Activated naive CD8-positive, alpha-beta T cell (primary cell): ENCODE results near the gene ARHGEF10L.
"Not testable (repeated sequence)": the region's sequence is repeated elsewhere in the genome, so short reads cannot be mapped to it uniquely, and the experiment has no call there.

Experiments
- H3K27ac Mint-ChIP-seq: one replicate; pipeline ENCODE4 v1.8.0; 2021; ENCODE audit warnings: mixed read lengths
- H3K27me3 Mint-ChIP-seq: one replicate; pipeline ENCODE4 v1.8.0; 2021; ENCODE audit warnings: mixed read lengths
- H3K36me3 Mint-ChIP-seq: one replicate; pipeline ENCODE4 v1.8.0; 2021; ENCODE audit warnings: mixed read lengths
- H3K4me1 Mint-ChIP-seq: one replicate; pipeline ENCODE4 v1.8.0; 2021; ENCODE audit warnings: low read depth, mixed read lengths
- H3K4me3 Mint-ChIP-seq: one replicate; pipeline ENCODE4 v1.8.0; 2021; ENCODE audit warnings: mild to moderate bottlenecking, mixed read lengths
- H3K9me3 Mint-ChIP-seq: one replicate; pipeline ENCODE4 v1.8.0; 2021; ENCODE audit warnings: low read depth, mixed read lengths

Gene ARHGEF10L

GRCh38 chr1:17539477-17540254 lies at the start of gene ARHGEF10L:
ARHGEF10L (plus strand) TSS chr1:17539698; CDS start chr1:17580596, 40,898 bp downstream.
- Mint-ChIP-seq H3K27ac (no peak within 1 kb of the TSS), H3K36me3 (no peaks in the 10 kb centered on the region), H3K9me3 (no peaks in the 10 kb centered on the region), H3K27me3 (peaks cover 21% of the 10 kb centered on the region), H3K4me3 (peak within 1 kb of the TSS; percentile 72), H3K4me1 (peaks cover 10% of the 10 kb centered on the region)

GRCh38 chr1:17489768-17490417 lies 49.6 kb upstream of the ARHGEF10L start:
- not testable (repeated sequence) for H3K27ac Mint-ChIP-seq, H3K36me3 Mint-ChIP-seq, H3K27me3 Mint-ChIP-seq, H3K4me1 Mint-ChIP-seq, H3K9me3 Mint-ChIP-seq, H3K4me3 Mint-ChIP-seq

GRCh38 chr1:17490667-17491066 lies 48.8 kb upstream of the ARHGEF10L start:
- not testable (repeated sequence) for H3K9me3 Mint-ChIP-seq, H3K36me3 Mint-ChIP-seq, H3K4me3 Mint-ChIP-seq, H3K4me1 Mint-ChIP-seq, H3K27ac Mint-ChIP-seq, H3K27me3 Mint-ChIP-seq

- no peaks in the 10 kb centered on the region for H3K36me3 Mint-ChIP-seq
- H3K27ac Mint-ChIP-seq = no peak overlapping the region
- H3K4me3 Mint-ChIP-seq = no peak overlapping the region
- no peaks in the 10 kb centered on the region for H3K4me1 Mint-ChIP-seq
- peaks cover 5% of the 10 kb centered on the region for H3K9me3 Mint-ChIP-seq
- H3K27me3 Mint-ChIP-seq = peaks cover 2% of the 10 kb centered on the region
Measured at GRCh38 chr1:17494114-17494729, 45.3 kb upstream of the ARHGEF10L start.

GRCh38 chr1:17496419-17496818 lies 43.1 kb upstream of the ARHGEF10L start:
- peaks cover 6% of the 10 kb centered on the region for H3K27me3 Mint-ChIP-seq
- H3K36me3 Mint-ChIP-seq = no peaks in the 10 kb centered on the region
- H3K27ac Mint-ChIP-seq = no peak overlapping the region
- no peaks in the 10 kb centered on the region for H3K4me1 Mint-ChIP-seq
- no peak overlapping the region for H3K4me3 Mint-ChIP-seq
- peaks cover 5% of the 10 kb centered on the region for H3K9me3 Mint-ChIP-seq

GRCh38 chr1:17498214-17498613 lies 41.3 kb upstream of the ARHGEF10L start:
- H3K9me3 Mint-ChIP-seq = peaks cover 5% of the 10 kb centered on the region
- no peak overlapping the region for H3K4me3 Mint-ChIP-seq
- no peak overlapping the region for H3K27ac Mint-ChIP-seq
- no peaks in the 10 kb centered on the region for H3K36me3 Mint-ChIP-seq
- peaks cover 9% of the 10 kb centered on the region for H3K27me3 Mint-ChIP-seq
- no peaks in the 10 kb centered on the region for H3K4me1 Mint-ChIP-seq

- H3K27ac Mint-ChIP-seq = no peak overlapping the region
- peaks cover 5% of the 10 kb centered on the region for H3K9me3 Mint-ChIP-seq
- H3K4me1 Mint-ChIP-seq = no peaks in the 10 kb centered on the region
- H3K27me3 Mint-ChIP-seq = peaks cover 9% of the 10 kb centered on the region
- H3K36me3 Mint-ChIP-seq = no peaks in the 10 kb centered on the region
- no peak overlapping the region for H3K4me3 Mint-ChIP-seq
Measured at GRCh38 chr1:17502326-17502778, 37.1 kb upstream of the ARHGEF10L start.

- no peak overlapping the region for H3K27ac Mint-ChIP-seq
- H3K4me1 Mint-ChIP-seq = no peaks in the 10 kb centered on the region
- H3K27me3 Mint-ChIP-seq = peaks cover 7% of the 10 kb centered on the region
- H3K36me3 Mint-ChIP-seq = no peaks in the 10 kb centered on the region
- no peak overlapping the region for H3K4me3 Mint-ChIP-seq
- peaks cover 5% of the 10 kb centered on the region for H3K9me3 Mint-ChIP-seq
Measured at GRCh38 chr1:17503146-17503545, 36.4 kb upstream of the ARHGEF10L start.

- not testable (repeated sequence) for H3K27ac Mint-ChIP-seq, H3K36me3 Mint-ChIP-seq, H3K4me1 Mint-ChIP-seq, H3K9me3 Mint-ChIP-seq, H3K4me3 Mint-ChIP-seq, H3K27me3 Mint-ChIP-seq
Measured at GRCh38 chr1:17507200-17507599, 32.3 kb upstream of the ARHGEF10L start.

- Mint-ChIP-seq H3K4me3 (no peak overlapping the region), H3K9me3 (no peaks in the 10 kb centered on the region), H3K27me3 (no peaks in the 10 kb centered on the region), H3K4me1 (no peaks in the 10 kb centered on the region), H3K27ac (no peak overlapping the region), H3K36me3 (no peaks in the 10 kb centered on the region)
Measured at GRCh38 chr1:17507915-17508314, 31.6 kb upstream of the ARHGEF10L start.

GRCh38 chr1:17509363-17509762 lies 30.1 kb upstream of the ARHGEF10L start:
- Mint-ChIP-seq H3K4me3 (no peak overlapping the region), H3K9me3 (no peaks in the 10 kb centered on the region), H3K36me3 (no peaks in the 10 kb centered on the region)

GRCh38 chr1:17510138-17510537 lies 29.4 kb upstream of the ARHGEF10L start:
- no peaks in the 10 kb centered on the region for H3K4me1 Mint-ChIP-seq
- no peak overlapping the region for H3K27ac Mint-ChIP-seq
- H3K27me3 Mint-ChIP-seq = peaks cover 2% of the 10 kb centered on the region
- no peak overlapping the region for H3K4me3 Mint-ChIP-seq
- H3K9me3 Mint-ChIP-seq = no peaks in the 10 kb centered on the region
- no peaks in the 10 kb centered on the region for H3K36me3 Mint-ChIP-seq

More at GRCh38 chr1:17509363-17509762, 30.1 kb upstream of the ARHGEF10L start:
- H3K27me3 Mint-ChIP-seq = peaks cover 2% of the 10 kb centered on the region
- H3K27ac Mint-ChIP-seq = no peak overlapping the region
- H3K4me1 Mint-ChIP-seq = no peaks in the 10 kb centered on the region

GRCh38 chr1:17511188-17511587 lies 28.3 kb upstream of the ARHGEF10L start:
- H3K4me3 Mint-ChIP-seq = no peak overlapping the region
- no peak overlapping the region for H3K27ac Mint-ChIP-seq
- no peaks in the 10 kb centered on the region for H3K4me1 Mint-ChIP-seq
- no peaks in the 10 kb centered on the region for H3K36me3 Mint-ChIP-seq
- peaks cover 2% of the 10 kb centered on the region for H3K27me3 Mint-ChIP-seq
- H3K9me3 Mint-ChIP-seq = no peaks in the 10 kb centered on the region

GRCh38 chr1:17513131-17513530 lies 26.4 kb upstream of the ARHGEF10L start:
- no peak overlapping the region for H3K4me3 Mint-ChIP-seq
- no peak overlapping the region for H3K27ac Mint-ChIP-seq
- H3K4me1 Mint-ChIP-seq = no peaks in the 10 kb centered on the region
- H3K27me3 Mint-ChIP-seq = peaks cover 4% of the 10 kb centered on the region
- no peaks in the 10 kb centered on the region for H3K9me3 Mint-ChIP-seq
- H3K36me3 Mint-ChIP-seq = no peaks in the 10 kb centered on the region

GRCh38 chr1:17514776-17515175 lies 24.7 kb upstream of the ARHGEF10L start:
- Mint-ChIP-seq H3K9me3 (no peaks in the 10 kb centered on the region), H3K27ac (no peak overlapping the region), H3K4me1 (no peaks in the 10 kb centered on the region), H3K4me3 (no peak overlapping the region), H3K36me3 (no peaks in the 10 kb centered on the region), H3K27me3 (peaks cover 4% of the 10 kb centered on the region)
